ENCODE measurements around the gene OBP2B.

The OBP2B gene

DNA sequence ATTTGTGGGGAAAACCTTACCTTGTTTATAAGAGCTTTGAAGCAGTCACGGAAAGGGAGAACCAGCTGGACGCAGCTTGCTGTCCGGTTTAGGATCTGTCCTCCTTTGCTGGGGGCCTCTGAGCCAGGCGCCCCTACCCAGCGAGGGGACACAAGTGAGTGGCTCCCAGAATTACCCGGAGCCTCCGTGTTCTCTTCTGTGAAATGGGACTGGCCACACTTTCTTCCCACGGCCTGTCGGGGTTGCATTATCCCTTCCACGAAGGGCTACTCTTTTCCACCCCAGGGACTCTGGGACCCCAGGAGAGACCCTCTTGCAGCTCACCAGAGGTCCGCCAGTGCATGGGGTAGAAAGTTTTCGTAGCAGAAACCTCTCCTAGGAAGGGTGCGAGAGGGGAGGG, 44.9 kb downstream of the OBP2B start:
- no peak for DNase-seq

DNA sequence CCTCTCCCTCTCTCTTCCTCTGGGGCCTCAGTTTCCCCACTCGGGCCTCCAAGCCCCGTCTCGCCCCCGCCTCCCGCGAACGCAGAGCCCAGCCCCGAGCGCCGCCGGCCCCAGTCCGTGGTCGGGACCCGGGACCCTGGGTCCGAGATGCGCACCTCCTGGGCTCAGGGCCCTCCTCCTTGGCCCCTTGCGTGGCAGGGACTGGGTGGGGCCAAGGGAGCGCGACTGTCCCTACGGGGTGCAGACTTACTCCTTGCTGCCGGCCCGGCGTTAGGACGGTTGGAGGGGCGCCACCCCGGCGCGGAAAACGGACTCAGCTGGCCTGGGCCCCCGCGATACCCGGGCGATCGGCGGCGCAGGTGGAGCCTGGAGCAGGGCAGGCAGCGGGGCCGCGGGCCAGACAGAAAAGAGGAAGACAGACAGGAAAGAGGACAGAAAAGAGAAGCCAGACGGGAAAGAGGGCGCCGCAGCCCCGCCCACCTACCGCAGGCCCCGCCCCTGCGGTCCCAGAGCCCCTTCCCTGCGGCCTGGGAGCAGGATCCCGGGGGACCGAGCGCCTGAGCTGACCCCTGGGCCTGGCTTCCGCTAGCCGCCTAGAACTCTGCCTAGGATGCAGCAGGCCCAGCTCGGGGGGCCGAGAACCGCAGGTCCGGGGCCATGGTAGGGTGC, 45.4 kb downstream of the OBP2B start, which contains the start of gene GBGT1:
TSS of gene GBGT1 (minus strand) at position 411 of the 669 bp plus-strand sequence. CDS start 1,502 bp downstream, outside the sequence.
- peak; percentile 48 for DNase-seq

DNA sequence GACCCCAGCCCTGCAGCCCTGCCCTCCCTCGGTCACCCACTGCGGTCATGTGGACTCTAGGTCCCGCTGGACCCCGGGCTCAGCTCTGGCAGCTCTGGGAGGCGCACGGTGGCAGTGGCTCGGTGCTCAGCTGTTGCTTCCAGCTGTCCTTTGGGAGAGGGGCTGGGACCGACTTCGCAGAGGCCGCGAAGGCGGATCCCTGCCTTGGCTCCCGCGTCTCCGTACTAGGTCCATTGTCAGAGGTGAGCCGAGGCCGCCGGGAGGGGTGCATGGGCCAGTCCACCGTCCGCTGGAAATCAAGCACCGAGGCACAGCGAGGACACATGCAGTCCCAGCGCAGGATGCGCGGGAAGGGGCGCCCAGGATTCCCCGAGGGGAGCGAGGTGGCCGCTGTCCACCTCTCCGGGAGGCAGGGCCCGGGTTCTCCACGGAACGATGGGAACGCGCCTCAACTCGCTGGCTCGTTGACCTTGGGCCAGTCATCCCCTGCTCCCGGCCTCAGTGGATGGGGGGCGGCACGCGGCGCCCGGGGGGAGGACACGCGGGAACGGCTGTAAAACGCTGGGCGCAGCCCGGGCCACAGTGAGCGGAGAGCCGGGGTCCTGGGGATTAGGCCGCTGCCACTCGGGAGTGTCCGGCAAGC, 46.1 kb downstream of the OBP2B start:
- DNase-seq: no peak

DNA sequence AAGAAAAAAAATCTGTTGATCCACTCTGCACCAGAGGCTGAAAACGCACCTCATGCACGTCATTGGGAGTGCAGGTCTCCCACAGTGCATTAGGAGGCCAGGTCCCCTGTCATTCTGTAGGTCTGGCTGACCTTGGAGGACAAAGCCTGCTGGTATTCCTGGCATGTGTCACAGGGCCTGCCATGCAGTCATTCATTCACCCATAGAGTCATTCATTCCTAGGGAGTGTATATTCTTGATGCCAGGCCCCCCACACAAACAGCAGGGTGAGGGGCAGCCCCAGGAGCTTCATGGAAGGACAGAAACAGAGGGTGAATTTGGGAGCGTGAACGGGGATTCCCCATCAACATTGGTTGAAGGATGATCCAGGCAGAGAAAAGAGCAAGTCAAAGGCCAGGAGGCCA, 47.5 kb downstream of the OBP2B start:
- DNase-seq: no peak

DNA sequence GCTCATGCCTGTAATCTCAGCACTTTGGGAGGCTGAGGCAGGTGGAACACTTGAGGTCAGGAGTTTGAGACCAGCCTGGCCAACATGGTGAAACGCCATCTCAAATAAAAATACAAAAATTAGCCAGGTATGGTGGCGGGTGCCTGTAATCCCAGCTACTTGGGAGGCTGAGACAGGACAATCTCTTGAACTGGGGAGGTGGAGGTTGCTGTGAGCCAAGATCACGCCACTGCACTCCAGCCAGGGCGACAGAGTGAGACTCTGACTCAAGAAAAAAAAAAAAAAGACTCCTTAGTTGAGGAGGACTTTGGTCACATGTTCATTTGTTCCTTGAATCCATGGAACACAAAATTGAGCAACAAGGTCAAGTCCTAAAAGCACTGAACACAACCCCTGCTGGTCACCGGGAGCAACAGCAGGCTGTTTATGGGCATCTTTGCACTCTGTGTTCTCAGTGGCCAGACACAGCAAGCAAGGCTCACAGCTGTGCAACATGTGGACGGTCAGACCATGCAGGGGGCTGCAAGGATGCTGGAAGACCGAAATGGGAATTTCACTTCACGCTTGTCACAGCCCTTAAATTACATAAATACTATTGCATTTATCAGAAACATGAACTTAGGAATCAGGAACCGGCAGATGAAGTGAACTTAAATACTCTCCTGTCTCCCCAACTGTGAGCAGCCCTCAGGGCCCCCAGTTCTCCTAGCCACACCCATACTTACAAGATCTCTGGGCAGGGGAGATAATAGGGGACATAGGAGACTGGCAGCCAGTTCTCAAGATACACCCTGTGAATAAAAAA, 48.1 kb downstream of the OBP2B start:
- peak; percentile 69 for DNase-seq

DNA sequence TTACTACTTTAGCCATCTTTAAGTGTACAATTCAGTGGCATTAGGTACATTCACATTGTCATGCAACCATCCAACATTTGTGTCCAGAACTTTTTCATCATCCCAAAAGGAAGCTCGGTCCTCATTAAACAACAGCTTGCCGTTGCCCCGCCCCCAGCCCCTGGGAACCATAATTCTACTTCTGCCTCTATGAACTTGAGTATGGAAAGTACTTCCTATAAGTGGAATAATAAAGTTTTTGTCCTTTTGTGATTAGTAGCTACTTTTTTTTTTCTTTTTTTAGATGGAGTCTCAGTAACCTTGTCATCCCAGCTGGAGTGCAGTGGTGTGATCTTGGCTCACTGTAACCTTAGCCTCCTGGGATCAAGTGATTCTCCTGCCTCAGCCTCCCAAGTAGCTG, 50.4 kb downstream of the OBP2B start:
- no peak for DNase-seq

Data from NCI-H69 (cell line).